Tibial artery (tissue), 4 donors: ENCODE results near the gene AQP5.

Source experiments
- DNase-seq, 2 donors: peaks; one replicate each; pipeline ENCODE4 v3.0.0-alpha.2; 2019
- H3K27ac ChIP-seq, 2 donors: fragments of 200-600 bp; sonication (generic) in 1 of 2; 1 replicate in 1 of 2; 2 replicates in 1 of 2; pipeline ENCODE4 v1.5.1; 2018 to 2019; ENCODE audit warnings: mild to moderate bottlenecking in 1 of 2
- H3K27me3 ChIP-seq, 2 donors: fragments of 200-600 bp; sonication (generic) in 1 of 2; one replicate each; pipeline versions ENCODE4 v1.5.1 to v1.6.0; 2016 to 2019
- H3K36me3 ChIP-seq, 3 donors: fragments of 200-600 bp; sonication (generic) in 2 of 3; one replicate each; pipeline ENCODE4 v1.5.1; 2016 to 2019; ENCODE audit warnings: mild to moderate bottlenecking in 2 of 3
- H3K4me1 ChIP-seq, 4 donors: fragments of 200-600 bp; sonication (generic) in 2 of 4; 1 replicate in 3 of 4; 2 replicates in 1 of 4; pipeline ENCODE4 v1.5.1; 2016 to 2019
- H3K4me3 ChIP-seq, 2 donors: fragments of 200-600 bp; sonication (generic) in 1 of 2; 1 replicate in 1 of 2; 2 replicates in 1 of 2; pipeline ENCODE4 v1.5.1; 2018 to 2019; ENCODE audit warnings: mild to moderate bottlenecking in 2 of 2
- H3K9me3 ChIP-seq, 3 donors: fragments of 200-600 bp; sonication (generic) in 1 of 3; one replicate each; pipeline ENCODE4 v1.5.1; 2016 to 2019
- intact Hi-C: fragments of 100-400 bp; cut with DNase I; formaldehyde crosslinking; loops from one replicate; pipeline ENCODE4 v1.15.0; 2023; ENCODE audit warnings: low total_unique reads
- TF ChIP-seq, protein P1 (sequence below), 2 experiments: fragments of 200-600 bp in 1 of 2; fragments of 450-650 bp in 1 of 2; IDR thresholded peaks; one replicate each; pipeline ENCODE4 v1.5.1; 2017 to 2019; ENCODE audit warnings: antibody characterized with exemption in 2 of 2, mild to moderate bottlenecking in 1 of 2, moderate library complexity in 1 of 2

AQP5 gene

DNA sequence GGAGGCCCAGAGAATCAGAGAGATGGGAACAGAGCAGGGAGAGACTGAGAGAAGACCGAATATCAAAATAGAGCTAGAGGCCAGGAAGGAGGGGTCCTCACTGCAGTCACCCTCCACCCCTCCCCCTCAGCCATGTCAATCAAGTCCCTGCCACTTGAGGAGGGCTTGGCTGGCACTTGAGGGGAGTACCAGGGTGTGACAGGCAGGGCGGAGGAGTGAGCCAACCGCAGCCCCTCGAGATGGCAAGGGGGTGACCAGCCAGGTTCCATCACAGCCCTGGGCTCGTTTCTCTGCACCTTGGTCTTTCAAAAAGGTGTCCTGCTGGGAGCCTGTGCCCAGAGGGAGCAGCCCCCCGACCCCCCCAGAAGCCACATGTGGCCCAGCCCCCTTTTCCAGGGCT is 4.2 kb downstream of the AQP5 start:
- peaks cover 0 to 76% of the 10 kb centered on the region in 2 donors for H3K27me3 ChIP-seq
- H3K4me3 ChIP-seq, result no peak overlapping the region
- TF ChIP-seq, protein P1, sequence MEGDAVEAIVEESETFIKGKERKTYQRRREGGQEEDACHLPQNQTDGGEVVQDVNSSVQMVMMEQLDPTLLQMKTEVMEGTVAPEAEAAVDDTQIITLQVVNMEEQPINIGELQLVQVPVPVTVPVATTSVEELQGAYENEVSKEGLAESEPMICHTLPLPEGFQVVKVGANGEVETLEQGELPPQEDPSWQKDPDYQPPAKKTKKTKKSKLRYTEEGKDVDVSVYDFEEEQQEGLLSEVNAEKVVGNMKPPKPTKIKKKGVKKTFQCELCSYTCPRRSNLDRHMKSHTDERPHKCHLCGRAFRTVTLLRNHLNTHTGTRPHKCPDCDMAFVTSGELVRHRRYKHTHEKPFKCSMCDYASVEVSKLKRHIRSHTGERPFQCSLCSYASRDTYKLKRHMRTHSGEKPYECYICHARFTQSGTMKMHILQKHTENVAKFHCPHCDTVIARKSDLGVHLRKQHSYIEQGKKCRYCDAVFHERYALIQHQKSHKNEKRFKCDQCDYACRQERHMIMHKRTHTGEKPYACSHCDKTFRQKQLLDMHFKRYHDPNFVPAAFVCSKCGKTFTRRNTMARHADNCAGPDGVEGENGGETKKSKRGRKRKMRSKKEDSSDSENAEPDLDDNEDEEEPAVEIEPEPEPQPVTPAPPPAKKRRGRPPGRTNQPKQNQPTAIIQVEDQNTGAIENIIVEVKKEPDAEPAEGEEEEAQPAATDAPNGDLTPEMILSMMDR (IDR thresholded peaks at IDR 0.05), result no peak
- no peaks in the 10 kb centered on the region for H3K9me3 ChIP-seq
- H3K27ac ChIP-seq, result no peak overlapping the region
- intact Hi-C loops, result loop anchor here (5.0 kb wide), 1 partner anchor 91 kb away; the partner anchor contains the start of gene ASIC1
- no peak for DNase-seq
- no peaks in the 10 kb centered on the region for H3K36me3 ChIP-seq
- H3K4me1 ChIP-seq, result peaks cover 0 to 34% (median 19%) of the 10 kb centered on the region in 4 donors

DNA sequence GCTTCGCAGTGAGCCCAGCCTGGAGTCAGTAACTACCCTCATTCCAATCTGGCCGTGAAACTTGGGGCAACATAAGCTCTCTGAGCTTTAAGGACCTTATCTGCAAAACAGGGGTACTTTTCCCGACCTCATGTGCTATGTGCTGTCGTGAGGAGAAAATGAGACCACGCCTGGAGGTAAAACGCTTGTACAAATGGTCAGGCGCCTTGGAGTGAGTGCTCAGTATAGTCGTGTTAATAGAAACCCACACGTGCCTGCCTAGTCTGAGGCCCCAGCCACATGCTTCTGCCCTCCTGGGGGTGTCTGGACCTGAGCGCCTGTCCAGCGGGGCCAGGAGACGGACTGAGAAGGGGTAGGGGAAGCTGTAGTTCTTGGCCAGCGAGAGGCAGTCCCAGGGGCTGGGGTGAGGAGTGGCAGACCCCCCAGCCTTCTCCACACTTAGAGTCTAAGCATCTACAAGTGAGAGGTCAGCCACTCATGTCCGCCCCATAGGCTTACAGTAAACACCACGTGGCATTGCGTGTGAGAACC is 4.9 kb downstream of the AQP5 start:
- Histone ChIP-seq H3K27ac (no peak overlapping the region), H3K4me1 (peaks cover 0 to 27% (median 12%) of the 10 kb centered on the region in 4 donors), H3K9me3 (no peaks in the 10 kb centered on the region), H3K27me3 (peaks cover 0 to 69% of the 10 kb centered on the region in 2 donors), H3K4me3 (no peak overlapping the region), H3K36me3 (no peaks in the 10 kb centered on the region)
- intact Hi-C loops, result loop anchor here (5.0 kb wide), 1 partner anchor 91 kb away; the partner anchor contains the start of gene ASIC1
- TF ChIP-seq, protein P1 (IDR thresholded peaks at IDR 0.05), result no peak
- no peak for DNase-seq

DNA sequence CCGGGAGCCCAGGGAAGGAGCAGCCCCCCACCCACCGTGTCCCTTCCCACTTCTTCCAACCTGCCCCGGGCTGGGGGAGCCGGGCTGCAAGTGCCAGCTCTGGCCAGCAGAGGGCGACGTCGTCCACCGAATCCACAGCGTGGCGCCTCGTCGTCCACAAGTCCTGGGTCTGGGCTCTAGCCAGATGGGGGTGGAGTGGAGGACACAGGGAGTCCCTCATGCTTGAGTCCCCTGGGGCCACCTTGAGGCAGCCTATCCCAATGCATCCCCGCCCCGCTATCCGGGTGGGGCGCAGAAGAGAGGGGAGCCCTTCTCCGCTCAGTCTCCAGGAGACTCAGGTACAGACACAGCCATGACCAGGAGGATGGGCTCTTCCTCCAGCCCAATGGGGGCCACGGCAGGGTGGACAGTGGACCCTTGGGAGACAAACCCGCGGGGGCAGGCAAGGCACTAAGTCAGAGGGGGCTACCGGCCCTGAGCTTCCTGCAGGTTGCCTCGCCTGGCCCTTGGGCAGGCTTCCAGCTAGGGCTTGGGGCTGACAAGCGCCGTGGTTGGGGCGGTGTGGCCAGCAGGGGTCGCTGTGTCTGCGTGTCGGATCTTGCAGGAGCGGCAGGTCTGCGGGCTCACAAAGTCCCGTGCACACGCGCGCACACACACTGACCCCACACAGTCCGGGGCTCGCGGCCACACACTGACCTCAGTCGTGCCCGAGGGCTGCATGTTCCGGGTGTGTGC is 5.5 kb downstream of the AQP5 start:
- Histone ChIP-seq H3K4me3 (peak overlapping the region; percentile 11 to 40), H3K4me1 (peaks cover 0 to 22% (median 12%) of the 10 kb centered on the region in 4 donors), H3K9me3 (no peaks in the 10 kb centered on the region), H3K27ac (no peak overlapping the region), H3K27me3 (peaks cover 0 to 64% of the 10 kb centered on the region in 2 donors), H3K36me3 (no peaks in the 10 kb centered on the region)
- peak; percentile 83 to 87 for DNase-seq
- intact Hi-C loops, result loop anchor here (5.0 kb wide), 1 partner anchor 90 kb away; the partner anchor contains the start of gene ASIC1
- TF ChIP-seq, protein P1 (IDR thresholded peaks at IDR 0.05), result peak; percentile 78 to 80

DNA sequence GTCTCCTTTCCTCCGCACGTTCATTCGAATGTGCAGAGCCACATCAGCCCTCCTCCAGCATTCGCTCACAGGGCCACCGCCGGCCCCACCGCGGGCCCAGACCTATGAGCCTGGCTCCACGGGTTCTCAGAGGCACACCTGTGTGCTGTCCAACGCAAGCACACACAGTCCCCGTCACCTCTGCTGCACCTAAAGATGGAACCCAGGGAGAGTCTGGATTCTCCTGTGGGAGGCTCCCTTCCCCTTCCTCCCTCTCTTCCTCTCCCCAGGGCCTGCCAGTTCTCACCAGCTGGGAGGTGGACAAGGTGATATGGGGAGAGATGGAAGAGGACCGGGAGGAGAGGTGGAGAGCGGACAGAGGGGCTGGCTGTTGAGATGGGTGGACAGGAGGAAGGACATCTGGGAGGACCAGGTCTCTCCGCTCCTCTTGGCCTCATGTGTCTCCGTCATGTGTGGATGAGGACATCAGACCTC is 6.1 kb downstream of the AQP5 start:
- peak overlapping the region; percentile 11 to 40 for H3K4me3 ChIP-seq
- peaks cover 0 to 59% of the 10 kb centered on the region in 2 donors for H3K27me3 ChIP-seq
- peaks cover 0 to 16% (median 10%) of the 10 kb centered on the region in 4 donors for H3K4me1 ChIP-seq
- intact Hi-C loops, result loop anchor here (5.0 kb wide), 1 partner anchor 89 kb away; the partner anchor contains the start of gene ASIC1
- DNase-seq, result peak in 1 of 2 donors; percentile 29
- no peak overlapping the region for H3K27ac ChIP-seq
- TF ChIP-seq, protein P1 (IDR thresholded peaks at IDR 0.05), result no peak
- H3K36me3 ChIP-seq, result no peaks in the 10 kb centered on the region
- no peaks in the 10 kb centered on the region for H3K9me3 ChIP-seq

DNA sequence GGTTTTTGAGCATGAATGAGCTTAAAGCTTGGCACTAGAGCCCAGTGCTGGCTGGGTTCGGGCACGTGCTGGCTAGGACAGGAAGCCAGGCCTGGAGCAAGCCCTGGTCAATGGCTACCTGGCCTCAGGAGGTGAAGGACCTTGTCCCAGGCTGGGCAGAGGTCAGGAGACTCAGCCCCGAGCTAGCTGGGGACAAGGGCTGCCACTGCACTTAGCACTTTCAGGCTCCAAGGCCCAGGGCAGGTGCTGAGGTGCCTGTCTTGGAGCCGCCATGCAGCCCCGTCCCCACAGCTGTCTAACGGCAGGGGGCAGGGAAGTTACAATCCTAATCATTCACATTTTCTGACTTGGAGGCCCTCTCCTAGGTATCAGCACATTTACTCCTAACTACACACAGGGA is 6.8 kb downstream of the AQP5 start:
- Histone ChIP-seq H3K36me3 (no peaks in the 10 kb centered on the region), H3K27me3 (peaks cover 0 to 59% of the 10 kb centered on the region in 2 donors), H3K4me1 (peaks cover 0 to 15% (median 10%) of the 10 kb centered on the region in 4 donors), H3K27ac (no peak overlapping the region), H3K4me3 (no peak overlapping the region), H3K9me3 (no peaks in the 10 kb centered on the region)
- peak in 1 of 2 donors; percentile 38 for DNase-seq
- intact Hi-C loops, result loop anchor here (5.0 kb wide), 1 partner anchor 89 kb away; the partner anchor contains the start of gene ASIC1
- TF ChIP-seq, protein P1 (IDR thresholded peaks at IDR 0.05), result no peak
